NCI-H345 treated with DMSO at 0.1 percent for 48 hours (cell line): Measurements from ENCODE around the gene NEK8.
A peak's percentile ranks its signal among the peaks of the same experiment; 100 is the strongest.

Experiments
- DNase-seq: peaks from one replicate; lab custom pipeline; 2025; ENCODE audit not compliant: unreplicated experiment; lab: John Stamatoyannopoulos, UW

Gene NEK8

DNA sequence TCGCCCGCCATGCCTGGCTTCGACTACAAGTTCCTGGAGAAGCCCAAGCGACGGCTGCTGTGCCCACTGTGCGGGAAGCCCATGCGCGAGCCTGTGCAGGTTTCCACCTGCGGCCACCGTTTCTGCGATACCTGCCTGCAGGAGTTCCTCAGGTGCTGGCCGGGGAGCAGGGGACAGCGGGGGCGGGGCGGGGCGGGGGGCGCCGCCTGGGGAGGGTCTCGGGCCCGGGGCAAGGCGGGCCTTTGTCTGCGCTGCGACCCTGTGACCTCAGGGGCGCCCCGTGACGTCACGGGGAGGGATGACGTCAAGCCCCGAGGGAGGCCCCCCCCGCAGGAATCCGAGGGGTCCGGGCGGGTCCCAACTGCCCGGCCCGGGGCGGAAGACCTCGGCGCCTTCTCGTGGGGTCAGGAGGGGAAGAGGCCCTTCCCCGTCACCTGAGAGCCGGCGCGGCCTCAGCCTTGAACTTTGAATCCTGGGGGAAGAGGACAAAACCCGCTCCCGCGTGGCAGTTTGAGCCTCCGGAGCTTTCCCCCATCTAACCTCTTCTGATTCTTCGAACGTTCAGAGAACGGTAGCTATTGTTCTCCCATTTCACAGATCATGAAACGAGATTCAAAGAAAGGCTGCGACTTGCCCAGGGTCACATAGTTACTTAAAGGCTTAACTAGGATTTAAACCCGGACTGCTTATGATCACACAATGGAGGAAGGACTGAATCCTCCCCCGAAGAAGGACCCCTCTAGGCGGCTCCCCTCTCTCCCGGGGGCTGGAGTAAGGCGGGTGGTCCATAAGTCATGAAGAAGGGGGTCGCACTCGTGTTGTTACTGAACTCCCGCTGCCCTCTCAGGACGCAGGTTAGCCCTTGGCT lies 15.8 kb downstream of the NEK8 start:
- DNase-seq: peak; percentile 20

DNA sequence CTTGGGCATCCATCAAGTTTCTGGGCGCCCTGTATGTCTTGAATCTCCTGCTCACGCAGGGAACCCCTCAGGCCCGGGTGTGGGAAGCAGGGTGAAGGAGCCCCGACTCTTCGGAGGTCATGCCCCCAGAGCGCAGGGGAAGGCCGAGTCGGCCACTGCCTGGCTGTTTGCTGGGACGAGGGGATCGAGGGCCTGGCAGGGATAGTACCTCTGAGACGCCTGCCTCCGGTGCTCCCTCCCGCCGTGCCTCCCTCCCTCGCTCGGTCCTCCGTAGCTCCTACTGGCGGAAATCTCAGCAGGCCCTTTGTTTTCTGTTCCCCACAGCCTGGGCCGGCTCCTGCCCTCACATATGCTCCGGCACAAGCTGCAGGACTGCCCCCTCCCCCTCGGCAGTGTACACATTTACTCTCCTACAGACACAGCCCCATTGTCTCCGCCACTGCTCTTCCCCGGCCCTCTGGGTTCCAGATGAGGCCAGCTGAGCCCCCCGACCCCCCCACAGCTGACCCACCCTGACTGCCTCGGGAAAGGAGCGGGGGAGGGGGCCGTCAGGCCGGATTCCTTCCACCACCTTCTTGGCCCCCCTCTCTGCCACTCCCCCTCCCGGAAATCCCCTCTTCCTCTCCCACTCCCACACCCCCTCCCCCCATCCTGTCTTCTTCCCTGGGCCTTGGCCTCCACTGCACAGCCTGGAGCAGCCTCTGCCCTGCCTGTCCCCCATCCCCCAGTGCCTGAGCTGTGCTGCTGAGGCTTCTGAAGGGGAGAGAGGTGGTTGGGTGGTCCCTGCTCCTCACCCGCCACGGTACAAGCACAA lies 16.6 kb downstream of the NEK8 start:
- peak; percentile 6 for DNase-seq

DNA sequence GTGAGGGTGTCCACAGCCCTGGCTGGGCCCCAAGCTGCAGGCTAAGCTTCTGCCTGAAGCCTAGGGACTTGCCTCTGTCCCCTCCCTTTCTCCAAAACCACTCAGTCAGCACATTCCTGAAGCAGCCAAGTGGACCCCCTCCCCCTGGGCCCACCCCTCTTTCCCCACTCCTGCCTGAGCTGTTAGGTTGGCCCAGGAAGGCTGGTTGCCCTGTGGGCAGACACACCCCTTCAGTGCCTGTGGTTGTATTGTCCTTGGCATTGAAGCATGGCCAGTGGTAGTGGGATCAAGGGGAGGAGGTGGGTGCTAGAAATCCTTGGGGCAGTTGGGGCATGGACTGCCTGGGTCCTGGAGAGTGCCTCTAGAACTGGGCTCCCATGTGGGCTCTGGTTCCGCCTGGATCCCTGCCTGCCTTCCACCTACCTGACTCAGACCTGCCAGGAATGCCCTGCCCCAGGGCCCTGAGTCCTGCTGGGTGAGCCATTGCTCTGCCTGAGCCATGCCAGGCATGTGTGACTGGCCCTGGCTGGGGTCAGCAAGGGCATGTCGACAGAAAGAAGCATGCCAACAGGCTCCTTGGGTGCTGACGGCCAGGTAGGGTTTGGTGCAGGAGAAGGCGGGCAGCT lies 17.3 kb downstream of the NEK8 start:
- DNase-seq: no peak

DNA sequence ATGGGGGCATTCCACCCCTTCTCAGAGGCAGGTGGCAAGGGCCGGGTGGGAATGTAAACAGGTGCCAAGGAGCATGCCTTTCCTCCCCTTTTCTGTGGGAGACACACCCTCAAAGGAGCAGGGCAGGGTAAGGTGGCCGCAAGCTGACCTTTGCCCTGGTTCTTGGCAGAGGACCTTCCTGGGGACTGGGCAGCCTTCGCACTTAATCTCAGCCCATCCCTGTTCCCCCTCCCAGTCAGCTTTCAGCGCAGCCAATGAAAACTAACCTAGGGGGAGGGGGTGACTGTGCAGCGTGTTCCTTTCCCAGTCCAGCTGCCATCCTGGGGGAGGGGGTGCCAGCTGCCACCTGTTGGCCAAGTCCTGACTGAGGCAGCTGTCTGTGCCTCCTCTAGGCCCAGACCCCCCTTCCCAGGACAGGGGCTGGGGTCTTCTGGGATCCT lies 18.0 kb downstream of the NEK8 start:
- no peak for DNase-seq

DNA sequence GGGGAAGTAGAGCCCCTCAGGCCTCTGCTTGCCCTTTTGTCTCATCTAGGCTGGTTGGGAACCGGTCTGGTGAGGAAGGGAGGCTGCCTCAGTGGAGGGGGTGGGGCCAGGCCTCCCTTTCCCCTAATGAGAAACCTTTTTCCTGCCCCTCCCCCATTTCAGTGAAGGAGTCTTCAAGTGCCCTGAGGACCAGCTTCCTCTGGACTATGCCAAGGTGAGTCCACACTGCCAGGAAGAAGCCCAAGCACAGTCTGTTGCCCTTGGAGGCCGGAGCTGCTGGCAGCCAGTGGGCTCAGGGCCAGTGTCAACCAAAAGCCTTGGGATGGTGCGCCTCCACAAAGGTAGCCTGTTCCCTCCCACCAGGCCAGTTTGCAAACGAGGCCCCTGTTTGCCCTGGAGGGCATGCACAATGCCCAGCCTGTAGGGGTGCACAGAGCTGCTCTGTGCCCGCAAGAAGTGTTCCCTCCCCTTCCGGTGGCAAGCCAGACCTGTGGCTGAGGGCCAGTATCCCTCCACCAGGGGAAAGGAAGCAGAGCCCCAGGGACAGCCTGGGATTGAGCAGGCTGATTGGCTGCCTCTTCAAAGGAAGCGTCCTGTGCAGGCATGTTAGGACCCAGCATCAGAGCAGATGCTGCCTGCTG lies 18.6 kb downstream of the NEK8 start:
- no peak for DNase-seq

DNA sequence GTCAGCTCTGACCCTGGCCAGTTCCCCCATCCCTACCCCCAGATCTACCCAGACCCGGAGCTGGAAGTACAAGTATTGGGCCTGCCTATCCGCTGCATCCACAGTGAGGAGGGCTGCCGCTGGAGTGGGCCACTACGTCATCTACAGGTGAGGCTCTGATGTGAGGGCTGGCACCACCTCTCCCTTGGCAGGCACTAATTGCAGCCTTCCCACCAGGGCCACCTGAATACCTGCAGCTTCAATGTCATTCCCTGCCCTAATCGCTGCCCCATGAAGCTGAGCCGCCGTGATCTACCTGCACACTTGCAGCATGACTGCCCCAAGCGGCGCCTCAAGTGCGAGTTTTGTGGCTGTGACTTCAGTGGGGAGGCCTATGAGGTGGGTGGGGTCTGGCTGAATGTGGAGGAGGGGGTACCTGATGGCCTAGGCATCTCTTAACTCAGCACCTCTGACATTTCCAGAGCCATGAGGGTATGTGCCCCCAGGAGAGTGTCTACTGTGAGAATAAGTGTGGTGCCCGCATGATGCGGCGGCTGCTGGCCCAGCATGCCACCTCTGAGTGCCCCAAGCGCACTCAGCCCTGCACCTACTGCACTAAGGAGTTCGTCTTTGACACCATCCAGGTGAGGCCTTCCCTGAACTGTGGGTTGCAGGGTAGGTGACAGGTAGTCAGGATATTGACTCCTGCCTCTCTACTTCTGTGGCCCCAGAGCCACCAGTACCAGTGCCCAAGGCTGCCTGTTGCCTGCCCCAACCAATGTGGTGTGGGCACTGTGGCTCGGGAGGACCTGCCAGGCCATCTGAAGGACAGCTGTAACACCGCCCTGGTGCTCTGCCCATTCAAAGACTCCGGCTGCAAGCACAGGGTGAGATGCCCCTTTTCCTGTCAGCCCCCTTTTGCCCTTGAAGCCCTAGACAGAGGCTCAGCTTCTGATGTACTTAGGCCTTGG lies 19.5 kb downstream of the NEK8 start:
- no peak for DNase-seq

DNA sequence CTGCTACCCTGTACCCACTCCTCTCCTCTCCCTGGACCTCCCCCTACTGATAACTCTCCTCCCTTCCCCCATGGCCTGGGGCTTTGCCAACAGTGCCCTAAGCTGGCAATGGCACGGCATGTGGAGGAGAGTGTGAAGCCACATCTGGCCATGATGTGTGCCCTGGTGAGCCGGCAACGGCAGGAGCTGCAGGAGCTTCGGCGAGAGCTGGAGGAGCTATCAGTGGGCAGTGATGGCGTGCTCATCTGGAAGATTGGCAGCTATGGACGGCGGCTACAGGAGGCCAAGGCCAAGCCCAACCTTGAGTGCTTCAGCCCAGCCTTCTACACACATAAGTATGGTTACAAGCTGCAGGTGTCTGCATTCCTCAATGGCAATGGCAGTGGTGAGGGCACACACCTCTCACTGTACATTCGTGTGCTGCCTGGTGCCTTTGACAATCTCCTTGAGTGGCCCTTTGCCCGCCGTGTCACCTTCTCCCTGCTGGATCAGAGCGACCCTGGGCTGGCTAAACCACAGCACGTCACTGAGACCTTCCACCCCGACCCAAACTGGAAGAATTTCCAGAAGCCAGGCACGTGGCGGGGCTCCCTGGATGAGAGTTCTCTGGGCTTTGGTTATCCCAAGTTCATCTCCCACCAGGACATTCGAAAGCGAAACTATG lies 20.4 kb downstream of the NEK8 start:
- DNase-seq: no peak

DNA sequence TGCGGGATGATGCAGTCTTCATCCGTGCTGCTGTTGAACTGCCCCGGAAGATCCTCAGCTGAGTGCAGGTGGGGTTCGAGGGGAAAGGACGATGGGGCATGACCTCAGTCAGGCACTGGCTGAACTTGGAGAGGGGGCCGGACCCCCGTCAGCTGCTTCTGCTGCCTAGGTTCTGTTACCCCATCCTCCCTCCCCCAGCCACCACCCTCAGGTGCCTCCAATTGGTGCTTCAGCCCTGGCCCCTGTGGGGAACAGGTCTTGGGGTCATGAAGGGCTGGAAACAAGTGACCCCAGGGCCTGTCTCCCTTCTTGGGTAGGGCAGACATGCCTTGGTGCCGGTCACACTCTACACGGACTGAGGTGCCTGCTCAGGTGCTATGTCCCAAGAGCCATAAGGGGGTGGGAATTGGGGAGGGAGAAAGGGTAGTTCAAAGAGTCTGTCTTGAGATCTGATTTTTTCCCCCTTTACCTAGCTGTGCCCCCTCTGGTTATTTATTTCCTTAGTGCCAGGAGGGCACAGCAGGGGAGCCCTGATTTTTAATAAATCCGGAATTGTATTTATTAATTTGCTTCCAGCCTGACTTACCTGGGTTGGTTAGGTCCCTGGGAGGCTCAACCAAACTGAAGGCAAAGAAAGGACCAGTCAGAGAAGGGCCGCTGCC lies 21.1 kb downstream of the NEK8 start:
- no peak for DNase-seq

DNA sequence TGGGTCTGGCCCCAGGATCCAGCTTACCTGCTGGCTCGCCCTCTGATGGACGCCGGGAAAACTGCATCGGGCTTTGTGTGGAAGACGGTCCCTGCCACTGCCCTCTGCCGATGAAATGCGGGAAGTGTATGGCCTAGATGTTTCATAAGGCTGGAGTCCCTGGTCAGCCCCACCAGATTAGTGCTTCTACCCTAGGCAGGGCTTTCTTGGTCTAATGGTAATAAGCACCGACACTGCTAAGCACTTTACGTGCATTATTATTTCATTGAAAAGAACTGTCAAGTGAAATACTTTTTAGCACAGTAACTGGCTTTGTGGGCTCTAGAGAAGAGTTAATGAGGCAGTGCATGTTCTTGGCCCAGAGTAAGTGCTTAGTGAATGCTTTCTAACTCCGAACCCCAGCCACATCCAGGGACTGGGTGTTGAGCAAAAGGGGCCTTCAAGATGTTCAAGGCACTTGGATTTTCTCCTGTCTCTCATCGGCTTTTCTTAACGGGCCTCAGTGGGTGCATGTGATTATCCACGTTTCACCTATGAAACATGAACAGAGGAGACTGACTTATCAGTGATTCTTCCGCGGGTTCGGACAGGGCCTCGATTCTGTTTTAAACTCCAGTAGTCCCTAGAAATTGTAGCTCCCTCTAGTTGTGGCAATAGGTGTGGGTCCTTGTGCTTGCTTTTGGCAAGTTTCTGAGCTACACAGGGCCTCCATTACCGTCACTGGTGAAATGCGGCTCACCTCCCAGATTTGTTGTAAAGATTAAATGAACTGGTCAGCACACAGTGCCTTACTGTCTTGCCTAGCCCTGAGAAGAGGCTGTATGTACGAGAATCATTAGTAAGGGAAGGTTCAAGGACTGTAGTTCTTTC lies 21.8 kb downstream of the NEK8 start:
- peak; percentile 78 for DNase-seq

DNA sequence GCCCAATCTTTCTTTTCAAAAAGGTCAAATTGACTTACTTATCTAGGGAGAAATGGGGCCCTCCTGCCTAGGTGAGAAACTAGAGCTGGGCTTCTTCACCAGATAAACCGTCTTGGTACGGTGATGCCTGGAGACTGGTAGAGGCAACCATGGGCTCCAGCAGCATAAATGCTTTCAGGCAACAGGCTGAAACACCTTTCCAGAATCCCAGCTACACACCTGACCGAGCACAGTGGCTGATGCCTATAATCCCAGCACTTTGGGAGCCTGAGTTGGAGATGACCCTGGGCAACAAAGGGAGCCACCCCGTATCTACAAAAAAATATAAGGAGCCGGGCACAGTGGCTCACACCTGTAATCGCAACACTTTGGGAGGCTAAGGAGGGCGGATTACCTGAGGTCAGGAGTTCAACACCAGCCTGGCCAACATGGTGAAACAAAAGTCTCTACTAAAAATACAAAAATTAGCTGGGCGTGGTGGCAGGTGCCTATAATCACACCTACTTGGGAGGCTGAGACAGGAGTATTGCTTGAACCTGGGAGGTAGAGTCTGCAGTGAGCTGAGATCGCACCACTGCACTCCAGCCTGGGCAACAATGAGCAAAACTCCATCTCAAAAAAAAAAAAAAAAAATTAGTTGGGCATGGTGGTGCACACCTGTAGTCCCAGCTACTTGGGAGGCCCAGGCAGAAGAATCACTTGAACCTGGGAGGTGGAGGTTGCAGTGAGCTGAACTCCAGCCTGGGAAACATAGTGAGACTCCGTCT lies 23.2 kb downstream of the NEK8 start:
- DNase-seq: no peak

DNA sequence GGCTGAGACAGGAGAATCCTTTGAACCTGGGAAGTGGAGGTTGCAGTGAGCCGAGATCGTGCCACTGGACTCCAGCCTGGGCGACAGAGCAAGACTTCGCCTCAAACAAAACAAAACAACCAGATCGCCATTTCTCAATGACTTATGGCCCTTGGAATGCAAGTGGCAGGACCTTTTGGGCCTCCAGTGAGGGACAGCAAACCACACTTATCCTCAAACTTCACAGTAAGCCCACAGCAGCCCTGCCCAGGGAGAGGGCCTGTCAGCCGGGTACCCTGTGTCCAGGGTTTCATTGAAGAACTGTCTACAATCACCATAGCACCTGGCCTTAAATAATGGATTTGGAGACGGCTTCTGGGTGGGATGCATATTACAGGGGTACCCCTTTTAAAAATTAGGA lies 26.9 kb downstream of the NEK8 start:
- DNase-seq: no peak

DNA sequence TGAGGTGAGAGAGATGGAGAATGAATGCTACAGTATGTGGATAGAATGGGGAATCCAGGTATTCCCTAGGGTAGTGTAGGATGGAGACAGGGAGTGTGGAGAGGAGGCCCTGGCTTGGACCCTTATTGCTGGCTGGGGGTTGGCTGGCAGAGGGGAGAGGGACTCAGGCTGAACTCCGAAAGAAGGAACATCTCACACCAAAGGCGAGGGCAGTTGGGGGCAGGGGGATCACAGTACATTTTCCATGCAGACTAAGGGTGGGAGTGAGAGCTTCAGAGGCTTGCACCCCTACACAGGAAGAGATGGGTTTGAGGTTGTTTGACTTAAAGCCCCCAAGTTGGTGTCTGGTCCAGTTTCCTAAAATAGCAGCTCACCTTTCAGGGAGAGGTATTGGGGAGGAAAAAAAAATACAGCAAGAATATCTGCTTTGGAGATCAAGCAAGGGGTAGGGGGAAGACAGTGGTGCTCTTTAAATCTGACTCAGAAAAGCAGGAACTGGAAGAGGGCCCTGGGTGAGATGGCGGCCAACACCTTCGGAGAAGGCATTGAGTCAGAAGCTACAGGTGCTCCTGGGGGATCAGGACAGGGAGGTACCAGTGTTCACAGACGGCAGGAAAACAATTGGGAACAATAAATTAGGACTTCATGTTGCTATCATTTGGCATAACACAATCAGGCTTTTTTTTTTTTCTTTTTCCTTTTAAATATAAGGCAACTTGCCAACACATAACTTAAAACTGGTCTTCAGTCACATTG lies 27.6 kb downstream of the NEK8 start:
- no peak for DNase-seq

DNA sequence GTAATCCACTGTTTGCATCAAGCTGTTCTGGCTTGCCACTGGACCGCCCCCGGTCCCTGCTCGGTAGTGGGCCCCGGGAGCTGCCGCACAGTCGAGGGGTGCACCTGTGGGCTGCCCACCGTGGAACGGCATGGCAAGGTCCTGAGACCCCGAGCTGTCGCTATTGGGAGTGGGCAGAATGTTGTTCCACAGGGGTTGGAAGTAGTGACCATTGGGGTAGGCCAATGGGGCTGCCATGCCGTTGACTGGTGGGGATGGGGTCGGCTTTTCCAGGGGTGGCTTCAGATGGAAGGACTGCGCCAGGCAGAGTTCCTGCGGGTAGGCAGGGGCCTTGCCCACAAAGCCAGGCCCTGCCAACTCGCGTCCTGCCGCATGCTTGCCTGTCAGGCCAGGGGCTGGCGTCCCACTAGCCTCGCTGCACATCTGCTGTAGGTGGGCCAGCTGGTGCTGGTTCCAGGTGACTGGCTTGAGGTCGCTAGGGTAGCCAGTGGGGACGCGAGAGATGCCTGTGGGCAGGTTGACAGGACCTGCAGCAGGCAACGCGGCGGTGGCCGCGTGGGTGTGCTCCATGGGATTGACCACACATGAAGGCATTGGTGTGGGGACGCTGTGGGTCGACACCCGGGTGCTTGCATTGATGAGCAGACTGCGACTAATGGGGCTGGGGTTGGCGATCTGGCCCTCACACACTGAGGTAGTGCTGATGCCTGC lies 30.0 kb downstream of the NEK8 start:
- DNase-seq: no peak

DNA sequence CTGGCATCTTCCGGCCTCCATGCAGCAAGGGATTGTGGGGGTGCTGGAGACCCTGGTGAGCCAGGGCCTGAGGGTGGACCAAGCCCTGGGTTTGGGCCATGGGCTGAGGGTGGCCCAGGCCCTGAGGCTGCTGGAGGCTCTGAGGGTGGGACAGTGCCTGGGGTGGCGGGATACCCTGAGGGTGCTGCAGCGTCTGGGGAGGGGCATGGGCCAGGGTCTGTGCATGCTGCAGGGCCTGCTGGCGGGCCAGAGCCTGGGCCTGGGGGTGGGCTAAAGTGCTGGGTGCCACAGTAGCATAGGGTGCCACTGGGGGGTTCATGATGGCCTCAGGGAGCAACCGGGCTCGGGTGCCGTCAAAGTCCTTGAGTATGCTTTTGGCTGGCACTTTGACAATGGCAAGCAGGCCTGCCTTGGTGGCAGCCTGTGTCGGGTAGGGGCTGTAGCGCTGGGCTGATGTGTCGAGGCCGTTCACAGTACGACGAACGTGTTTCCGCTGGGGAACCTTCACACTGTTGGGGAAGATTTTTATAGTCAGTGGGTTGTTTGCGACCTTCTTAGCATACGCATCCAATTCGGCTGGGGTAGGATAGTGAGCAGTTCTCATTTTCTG lies 30.8 kb downstream of the NEK8 start:
- DNase-seq: no peak
